HG02763 (cell line): ENCODE data around the gene DNAJC15.
"Not testable (repeated sequence)": the region's sequence is repeated elsewhere in the genome, so short reads cannot be mapped to it uniquely, and the experiment has no call there.

ENCODE experiments used
- ATAC-seq: cut with Tn5 transposase; IDR thresholded peaks from one replicate; pipeline ENCODE4 v1.9.1; 2021; ENCODE audit warnings: mild to moderate bottlenecking, moderate library complexity; ENCODE audit not compliant: unreplicated experiment

Gene DNAJC15

GRCh38 chr13:43044720-43045301 lies 21.4 kb downstream of the DNAJC15 start:
- ATAC-seq, result no peak

- not testable (repeated sequence) for ATAC-seq
Observed at GRCh38 chr13:43045302-43045773, 22.0 kb downstream of the DNAJC15 start.

DNA sequence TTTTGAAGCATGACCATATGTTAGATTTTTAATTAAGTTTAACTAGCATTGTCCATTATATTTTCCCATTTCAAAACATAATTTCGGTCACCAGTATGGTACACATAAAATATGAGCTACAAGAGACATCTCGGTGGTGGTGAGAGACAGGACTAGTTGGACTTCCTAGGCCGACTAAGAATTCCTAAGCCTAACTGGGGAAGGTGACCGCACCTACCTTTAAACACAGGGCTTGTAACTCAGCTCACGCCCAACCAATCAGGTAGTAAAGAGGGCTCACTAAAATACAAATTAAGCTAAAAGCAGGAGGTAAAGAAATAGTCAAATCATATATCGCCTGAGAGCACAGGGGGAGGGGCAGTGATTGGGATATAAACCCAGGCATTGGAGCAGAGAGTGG lies 22.9 kb downstream of the DNAJC15 start:
- ATAC-seq, result no peak

GRCh38 chr13:43054803-43055802 lies 31.7 kb downstream of the DNAJC15 start:
- ATAC-seq, result no peak

- no peak for ATAC-seq
Observed at GRCh38 chr13:43057653-43058317, 34.4 kb downstream of the DNAJC15 start.

DNA sequence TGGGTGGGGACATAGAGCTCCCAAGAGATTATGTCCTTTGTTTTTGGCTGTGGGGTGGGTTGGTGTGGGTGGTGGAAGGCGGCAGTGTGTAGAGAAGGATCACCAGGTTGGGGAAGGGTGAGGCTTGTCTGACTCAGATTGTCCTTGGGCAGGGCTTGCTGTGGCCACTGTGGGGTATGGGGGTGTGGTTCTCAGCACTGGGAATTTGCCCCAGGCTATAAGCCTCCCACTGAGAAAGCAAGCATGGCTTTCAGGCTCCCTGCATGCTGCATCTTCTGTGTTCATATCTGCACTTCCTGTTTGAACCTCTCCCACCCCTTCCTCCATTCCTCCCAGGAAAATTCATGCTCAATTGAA lies 34.9 kb downstream of the DNAJC15 start:
- ATAC-seq, result no peak

DNA sequence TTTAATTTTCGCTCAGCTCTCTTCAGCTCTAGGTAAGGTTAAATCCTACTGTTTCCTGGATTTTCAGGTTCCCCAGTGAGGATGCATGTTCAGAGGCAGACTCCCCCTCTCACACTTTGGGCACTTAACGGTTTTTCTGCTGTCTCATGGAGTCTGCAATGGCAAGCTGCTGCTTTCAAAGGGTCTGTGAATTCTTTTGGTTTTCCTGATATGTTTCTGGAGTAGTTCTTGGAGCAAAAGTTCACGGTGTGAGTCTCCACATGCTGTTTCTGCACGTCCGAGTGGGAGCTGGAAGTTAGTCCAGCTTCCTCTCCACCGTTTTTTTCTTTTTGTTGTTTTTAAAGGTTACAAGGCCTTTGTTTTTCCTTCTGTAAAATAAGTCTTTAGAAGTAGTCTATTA lies 35.4 kb downstream of the DNAJC15 start:
- no peak for ATAC-seq

- not testable (repeated sequence) for ATAC-seq
Observed at GRCh38 chr13:43059779-43060178, 36.4 kb downstream of the DNAJC15 start.

GRCh38 chr13:43060806-43061205 lies 37.4 kb downstream of the DNAJC15 start:
- not testable (repeated sequence) for ATAC-seq

DNA sequence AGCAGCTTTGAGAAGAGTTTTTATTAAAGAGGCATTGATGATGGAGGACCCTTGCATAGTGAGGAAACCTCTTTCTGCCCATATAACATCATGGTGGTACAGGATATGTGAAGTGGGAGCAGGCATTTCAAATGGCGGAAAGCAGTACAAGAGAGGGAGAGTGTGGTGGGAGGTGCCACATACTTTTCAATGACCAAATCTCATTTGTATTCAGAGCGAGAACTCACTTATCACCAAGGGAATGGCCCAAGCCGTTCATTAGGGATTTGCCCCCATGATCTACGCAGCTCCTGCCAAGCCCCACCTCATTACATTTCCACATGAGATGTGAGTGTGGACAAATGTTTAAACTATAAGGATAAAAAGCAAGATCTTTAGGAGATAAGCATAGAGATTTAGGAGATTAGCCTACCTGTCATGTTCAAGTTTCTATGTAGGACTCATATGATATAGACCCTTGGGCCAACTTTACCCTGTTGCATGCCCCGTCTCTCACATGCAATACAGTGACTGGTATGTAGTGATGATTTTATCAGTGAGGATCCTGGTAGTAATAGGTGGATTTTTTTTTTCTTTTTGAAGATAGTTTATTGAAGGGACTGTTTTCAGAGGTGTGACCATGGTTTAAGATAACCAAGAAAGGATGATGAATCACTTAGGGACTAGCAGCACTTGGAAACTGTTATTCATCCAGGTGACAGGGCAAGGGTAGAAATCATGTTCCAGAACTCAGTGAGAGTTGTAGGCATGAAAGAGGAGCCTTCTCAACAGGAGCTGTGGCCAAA lies 38.3 kb downstream of the DNAJC15 start:
- no peak for ATAC-seq

DNA sequence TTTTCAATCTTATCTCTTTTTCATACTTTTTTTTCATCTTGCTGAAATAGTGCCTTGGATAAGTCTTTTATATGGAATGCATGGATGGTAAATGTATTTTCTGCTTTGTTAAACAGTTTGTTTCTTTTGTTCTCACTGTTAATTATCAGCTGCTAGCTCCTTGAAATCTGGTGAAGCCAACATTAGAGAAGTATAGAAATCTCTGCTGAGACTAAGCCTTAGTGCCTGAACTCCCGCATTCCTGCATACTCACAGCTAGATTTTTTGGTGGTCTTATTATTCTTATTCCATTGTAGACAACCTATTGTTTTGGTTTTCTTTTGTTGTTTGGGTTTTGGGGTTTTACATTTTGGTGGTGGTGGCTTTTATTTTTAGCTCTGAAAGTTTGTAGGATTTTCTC lies 48.4 kb downstream of the DNAJC15 start:
- ATAC-seq, result no peak

DNA sequence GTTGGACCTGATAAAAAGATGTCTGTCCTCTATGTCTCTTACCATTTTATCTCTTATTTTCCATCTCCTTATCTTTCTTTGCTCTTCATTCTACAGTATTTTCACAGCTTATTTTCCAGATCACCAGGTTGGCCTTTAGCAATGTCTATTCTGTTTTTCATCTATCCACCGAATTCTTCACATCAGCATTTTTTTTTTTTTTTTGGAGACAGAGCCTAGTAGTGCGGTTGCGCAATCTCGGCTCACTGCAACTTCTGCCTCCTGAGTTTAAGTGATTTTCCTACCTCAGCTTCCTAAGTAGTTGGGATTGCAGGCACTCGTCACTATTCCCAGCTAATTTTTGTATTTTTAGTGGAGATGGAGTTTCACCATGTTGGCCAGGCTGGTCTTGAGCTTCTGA lies 49.0 kb downstream of the DNAJC15 start:
- ATAC-seq, result no peak

DNA sequence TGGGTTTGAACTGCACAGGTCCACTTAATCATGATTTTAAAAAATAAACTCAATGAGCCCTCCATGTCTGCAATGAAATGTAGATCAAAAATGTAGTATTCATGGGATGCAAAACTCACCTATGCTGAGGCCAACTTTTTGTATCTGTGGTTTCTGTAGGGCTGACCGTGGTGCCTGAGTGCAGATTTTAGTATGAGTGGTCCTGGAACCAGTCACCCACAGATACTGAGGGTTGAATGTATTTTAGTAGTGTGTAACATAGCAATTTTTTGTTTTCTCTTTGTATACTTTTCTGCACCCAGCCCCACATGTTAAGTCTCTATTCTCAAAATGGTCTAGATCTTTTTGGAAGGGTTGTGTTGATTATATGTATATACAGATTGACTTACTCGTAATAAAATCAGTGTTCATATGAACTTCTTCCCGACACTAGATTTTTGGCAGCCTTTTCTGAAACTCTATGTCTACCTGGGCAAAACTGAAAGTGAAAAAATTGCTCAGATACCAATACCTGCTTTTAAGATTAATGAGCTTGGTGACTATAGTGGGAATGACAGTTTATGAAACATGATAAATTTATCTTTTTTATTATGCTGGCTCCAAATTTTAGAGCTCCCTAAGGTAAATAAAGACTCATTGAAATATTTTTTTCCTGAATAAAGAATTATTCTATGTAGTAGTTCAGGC lies 51.6 kb downstream of the DNAJC15 start:
- peak; percentile 68 for ATAC-seq

DNA sequence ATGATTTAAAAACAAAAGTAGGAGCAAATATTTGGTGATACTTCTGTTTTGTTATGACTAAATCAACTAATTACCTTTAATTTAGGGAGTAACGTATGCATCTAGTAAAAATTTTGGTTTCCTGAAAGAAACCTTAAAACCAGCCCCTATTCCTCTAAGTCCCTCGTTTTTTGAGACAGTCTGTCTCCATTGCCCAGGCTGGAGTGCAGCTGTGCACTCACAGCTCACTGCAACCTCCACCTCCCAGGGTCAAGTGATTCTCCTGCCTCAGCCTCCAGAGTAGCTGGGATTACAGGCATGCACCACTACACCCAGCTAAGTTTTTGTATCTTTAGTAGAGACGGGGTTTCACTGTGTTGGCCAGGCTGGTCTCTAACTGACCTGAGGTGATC lies 52.1 kb downstream of the DNAJC15 start:
- ATAC-seq, result not testable (repeated sequence)

DNA sequence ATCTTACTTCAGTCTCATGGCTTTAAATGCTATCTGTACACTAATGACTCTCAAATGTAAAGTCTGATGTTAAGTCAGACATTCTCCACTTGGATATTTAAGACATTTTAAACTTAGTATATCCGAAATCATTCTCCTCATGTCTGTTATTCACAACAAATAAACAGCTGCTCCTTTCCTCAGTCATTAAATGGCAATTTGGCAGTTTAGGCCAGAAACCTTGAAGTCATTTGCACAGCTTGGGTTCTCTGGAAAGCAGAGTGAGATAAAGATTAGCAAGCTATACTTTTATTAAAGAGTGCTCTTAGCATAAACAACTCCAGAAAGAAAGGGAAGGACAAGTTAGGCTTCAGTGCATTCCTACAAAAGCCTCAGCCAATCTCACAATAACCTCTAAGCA lies 53.7 kb downstream of the DNAJC15 start:
- no peak for ATAC-seq

DNA sequence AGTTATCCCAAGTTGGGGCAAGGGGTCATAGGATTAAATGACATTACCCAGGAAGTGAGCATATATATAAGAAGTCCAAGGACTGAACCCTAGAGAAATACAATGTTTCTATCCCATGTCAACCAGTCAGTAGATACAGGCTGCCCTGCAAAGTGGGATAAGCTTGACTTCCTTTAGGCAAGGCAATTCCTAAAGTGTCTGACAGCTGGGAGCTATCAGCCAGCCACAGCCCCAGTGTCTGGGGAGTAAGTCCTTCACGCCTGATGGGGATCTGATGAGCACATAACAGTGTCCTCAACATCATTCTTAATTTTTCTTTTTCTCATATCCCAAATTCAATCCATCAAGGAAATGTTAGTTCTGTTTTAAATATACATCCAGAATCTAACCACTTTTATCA lies 54.1 kb downstream of the DNAJC15 start:
- no peak for ATAC-seq

DNA sequence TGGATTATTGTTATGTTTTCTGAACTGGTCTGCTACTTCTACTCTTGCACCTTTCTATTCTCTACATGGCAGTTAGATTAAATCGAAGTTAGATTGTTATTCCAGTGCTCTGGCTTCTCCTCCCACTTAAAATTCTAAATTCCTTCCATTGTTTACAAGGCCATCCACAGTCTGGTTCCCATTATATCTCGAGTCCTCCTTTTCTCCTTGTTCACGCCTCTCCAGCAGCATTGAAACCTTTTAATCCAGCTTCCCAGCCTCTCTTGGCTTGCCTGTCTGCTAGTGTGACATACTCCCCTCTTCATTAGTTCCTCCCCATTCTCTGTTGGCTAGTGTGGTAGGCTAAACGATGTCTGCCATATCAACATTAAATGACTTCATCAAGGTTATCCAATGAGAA lies 54.5 kb downstream of the DNAJC15 start:
- no peak for ATAC-seq

DNA sequence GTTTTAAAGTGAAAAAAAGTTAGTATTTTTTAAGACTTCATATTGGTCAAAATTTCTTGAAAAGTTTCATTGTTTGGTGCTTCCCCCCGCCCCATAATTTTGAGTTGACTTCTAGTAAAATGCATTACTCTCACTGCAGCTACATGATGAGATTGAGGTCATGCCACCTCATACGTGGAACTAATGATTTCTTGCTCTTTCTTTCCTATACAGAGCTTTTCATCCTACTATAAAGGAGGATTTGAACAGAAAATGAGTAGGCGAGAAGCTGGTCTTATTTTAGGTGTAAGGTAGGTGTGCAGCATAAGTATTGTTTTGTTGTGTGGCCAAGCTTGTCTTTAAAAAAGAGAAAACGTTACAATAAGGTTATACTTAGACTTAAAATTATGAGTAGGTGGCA lies 55.0 kb downstream of the DNAJC15 start:
- no peak for ATAC-seq

DNA sequence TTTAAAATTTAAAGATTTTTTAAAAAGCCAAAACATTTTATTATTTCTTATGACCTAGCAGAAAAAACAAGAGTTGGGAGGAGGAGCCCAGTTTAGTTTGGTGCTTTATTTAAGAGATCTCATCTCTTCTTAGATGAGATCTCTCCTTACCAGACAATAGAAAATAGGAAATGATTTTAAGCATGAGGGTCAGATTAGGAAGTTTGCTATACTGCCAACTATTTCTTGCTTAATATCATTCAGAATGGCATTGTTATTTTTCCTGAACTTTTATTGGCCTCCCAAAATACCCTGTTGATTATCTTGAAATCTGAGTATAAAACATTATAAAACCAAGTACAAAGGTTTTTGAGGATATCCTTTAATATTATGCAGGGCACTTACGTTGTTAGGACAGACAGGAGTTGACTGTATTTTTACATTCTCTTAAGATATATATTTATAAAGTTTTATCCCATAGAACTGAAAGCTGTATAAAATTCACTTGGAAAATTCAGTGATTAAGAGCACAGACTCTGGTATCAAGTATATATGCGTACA lies 56.1 kb downstream of the DNAJC15 start:
- ATAC-seq, result no peak

DNA sequence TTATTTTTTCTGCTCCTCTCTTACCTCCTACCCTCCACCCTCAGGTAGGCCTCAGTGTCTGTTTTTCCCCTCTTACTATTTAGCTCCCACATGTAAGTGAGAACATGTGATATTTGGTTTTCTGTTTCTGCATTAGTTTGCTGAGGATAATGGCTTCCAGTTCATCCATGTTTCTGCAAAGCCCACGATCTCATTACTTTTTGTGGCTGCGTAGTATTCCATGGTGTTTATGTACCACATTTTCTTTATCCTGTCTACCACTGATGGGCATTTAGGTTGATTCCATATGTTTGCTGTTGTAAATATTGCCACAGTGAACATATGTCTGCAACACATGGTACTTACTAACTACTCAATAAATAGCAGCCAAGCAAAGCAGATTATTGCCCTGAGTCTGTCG lies 56.8 kb downstream of the DNAJC15 start:
- no peak for ATAC-seq
